Progenitor cell of endocrine pancreas (in vitro differentiated cells): ENCODE results near the gene RPP30. TPM values are rescaled to one million over a fixed set of nuclear protein-coding genes. Genes with fewer than 3 reads are reported as not detected.

Source experiments
- DNase-seq: peaks from one replicate; pipeline ENCODE4 v3.0.0; 2021; ENCODE audit warnings: low spot score; ENCODE audit not compliant: unreplicated experiment
- H3K27ac Mint-ChIP-seq: 2 replicates; pipeline ENCODE4 v1.8.0; 2021; ENCODE audit warnings: mild to moderate bottlenecking, moderate library complexity, mixed read lengths
- H3K27me3 Mint-ChIP-seq: 2 replicates; pipeline ENCODE4 v1.8.0; 2021; ENCODE audit warnings: mixed read lengths
- H3K36me3 Mint-ChIP-seq: 2 replicates; pipeline ENCODE4 v1.8.0; 2022; ENCODE audit warnings: mixed read lengths; ENCODE audit not compliant: insufficient read depth
- H3K4me1 Mint-ChIP-seq: 2 replicates; pipeline ENCODE4 v1.8.0; 2021; ENCODE audit warnings: low read depth, mixed read lengths
- H3K4me3 Mint-ChIP-seq: 2 replicates; pipeline ENCODE4 v1.8.0; 2021; ENCODE audit warnings: low read depth, mild to moderate bottlenecking, moderate library complexity, mixed read lengths
- H3K9me3 Mint-ChIP-seq: 2 replicates; pipeline ENCODE4 v1.8.0; 2021; ENCODE audit warnings: low read depth, mixed read lengths
- CTCF ChIP-seq: fragments of 200-600 bp; sonication (generic); IDR thresholded peaks from one replicate; pipeline ENCODE4 v1.5.0; 2021; ENCODE audit warnings: antibody characterized with exemption, mild to moderate bottlenecking; ENCODE audit not compliant: unreplicated experiment
- total RNA-seq: library from RNA; stranded (reverse); gene quantifications from 2 replicates; pipeline ENCODE4 v1.2.1, GENCODE V29; 2021

RPP30 gene
- total RNA-seq, 1 donor from 2014 or later: 53.5 TPM

- Mint-ChIP-seq H3K36me3 (peaks cover 9% of the 10 kb centered on the region), H3K4me1 (peaks cover 14% of the 10 kb centered on the region), H3K9me3 (no peaks in the 10 kb centered on the region), H3K27ac (no peak overlapping the region), H3K4me3 (no peak overlapping the region), H3K27me3 (no peaks in the 10 kb centered on the region)
- TF ChIP-seq CTCF: no peak
- no peak for DNase-seq
Measured at GRCh38 chr10:90912174-90912573, 40.4 kb downstream of the RPP30 start.

- Mint-ChIP-seq H3K27me3 (no peaks in the 10 kb centered on the region), H3K4me3 (no peak overlapping the region), H3K4me1 (peaks cover 14% of the 10 kb centered on the region), H3K9me3 (no peaks in the 10 kb centered on the region), H3K27ac (no peak overlapping the region), H3K36me3 (peaks cover 12% of the 10 kb centered on the region)
- no peak for DNase-seq
- TF ChIP-seq CTCF: no peak
Measured at GRCh38 chr10:90912854-90913479, 41.2 kb downstream of the RPP30 start.

- Mint-ChIP-seq H3K9me3 (no peaks in the 10 kb centered on the region), H3K36me3 (peaks cover 12% of the 10 kb centered on the region), H3K27ac (no peak overlapping the region), H3K4me1 (peaks cover 16% of the 10 kb centered on the region), H3K4me3 (no peak overlapping the region), H3K27me3 (no peaks in the 10 kb centered on the region)
- TF ChIP-seq CTCF: no peak
- no peak for DNase-seq
Measured at GRCh38 chr10:90913774-90914420, 42.1 kb downstream of the RPP30 start.

- Mint-ChIP-seq H3K27ac (peak overlapping the region; percentile 46), H3K4me3 (no peak overlapping the region), H3K36me3 (peaks cover 12% of the 10 kb centered on the region), H3K4me1 (peaks cover 27% of the 10 kb centered on the region), H3K9me3 (no peaks in the 10 kb centered on the region), H3K27me3 (peaks cover 3% of the 10 kb centered on the region)
- no peak for DNase-seq
- no peak for TF ChIP-seq CTCF
Measured at GRCh38 chr10:90914992-90915765, 43.4 kb downstream of the RPP30 start.

GRCh38 chr10:90915766-90916075 lies 43.9 kb downstream of the RPP30 start:
- DNase-seq: no peak
- H3K9me3 Mint-ChIP-seq: no peaks in the 10 kb centered on the region
- peaks cover 12% of the 10 kb centered on the region for H3K36me3 Mint-ChIP-seq
- H3K27ac Mint-ChIP-seq: no peak overlapping the region
- peaks cover 33% of the 10 kb centered on the region for H3K4me1 Mint-ChIP-seq
- peaks cover 3% of the 10 kb centered on the region for H3K27me3 Mint-ChIP-seq
- TF ChIP-seq CTCF: no peak
- H3K4me3 Mint-ChIP-seq: no peak overlapping the region
